ENCODE measurements around the gene SSH3. TPM values are rescaled to one million over a fixed set of nuclear protein-coding genes. Genes with fewer than 3 reads are reported as not detected.

SSH3 gene
- total RNA-seq, 2 donors from 2014 or later = 14.7 to 23.6 TPM

DNA sequence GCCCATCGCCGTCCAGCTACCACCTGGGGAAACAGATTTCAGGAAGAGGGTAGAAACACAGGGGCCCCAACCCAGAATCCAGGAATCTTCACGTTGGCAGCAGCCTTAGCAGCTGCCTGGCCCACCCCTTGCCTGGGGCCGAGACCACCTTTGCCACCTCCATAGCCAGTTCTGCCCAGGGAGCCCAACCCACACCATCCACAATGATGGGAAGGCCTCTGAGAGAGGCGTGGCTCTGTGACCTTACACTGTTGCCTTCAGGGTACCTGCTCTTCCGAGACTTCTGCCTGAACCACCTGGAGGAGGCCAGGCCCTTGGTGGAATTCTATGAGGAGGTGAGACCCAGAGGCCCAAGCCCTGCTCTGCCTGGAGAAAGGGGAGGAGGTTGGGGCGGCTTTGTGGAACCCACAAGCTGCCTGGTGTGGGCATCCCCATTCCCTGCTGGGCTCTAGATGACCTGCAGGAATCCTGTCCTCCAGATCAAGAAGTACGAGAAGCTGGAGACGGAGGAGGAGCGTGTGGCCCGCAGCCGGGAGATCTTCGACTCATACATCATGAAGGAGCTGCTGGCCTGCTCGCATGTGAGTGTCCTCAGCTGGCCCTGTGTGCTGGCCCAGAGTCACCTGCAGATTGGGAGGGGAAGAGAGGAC is 24.3 kb upstream of the SSH3 start:
- H3K27ac ChIP-seq = peak overlapping the region; percentile 84 to 90
- peaks cover 0 to 64% of the 10 kb centered on the region in 2 donors for H3K4me1 ChIP-seq
- H3K36me3 ChIP-seq = peaks cover 55% of the 10 kb centered on the region
- H3K9me3 ChIP-seq = no peaks in the 10 kb centered on the region
- no peaks in the 10 kb centered on the region for H3K27me3 ChIP-seq
- H3K4me3 ChIP-seq = no peak overlapping the region
- TF ChIP-seq, protein P1, sequence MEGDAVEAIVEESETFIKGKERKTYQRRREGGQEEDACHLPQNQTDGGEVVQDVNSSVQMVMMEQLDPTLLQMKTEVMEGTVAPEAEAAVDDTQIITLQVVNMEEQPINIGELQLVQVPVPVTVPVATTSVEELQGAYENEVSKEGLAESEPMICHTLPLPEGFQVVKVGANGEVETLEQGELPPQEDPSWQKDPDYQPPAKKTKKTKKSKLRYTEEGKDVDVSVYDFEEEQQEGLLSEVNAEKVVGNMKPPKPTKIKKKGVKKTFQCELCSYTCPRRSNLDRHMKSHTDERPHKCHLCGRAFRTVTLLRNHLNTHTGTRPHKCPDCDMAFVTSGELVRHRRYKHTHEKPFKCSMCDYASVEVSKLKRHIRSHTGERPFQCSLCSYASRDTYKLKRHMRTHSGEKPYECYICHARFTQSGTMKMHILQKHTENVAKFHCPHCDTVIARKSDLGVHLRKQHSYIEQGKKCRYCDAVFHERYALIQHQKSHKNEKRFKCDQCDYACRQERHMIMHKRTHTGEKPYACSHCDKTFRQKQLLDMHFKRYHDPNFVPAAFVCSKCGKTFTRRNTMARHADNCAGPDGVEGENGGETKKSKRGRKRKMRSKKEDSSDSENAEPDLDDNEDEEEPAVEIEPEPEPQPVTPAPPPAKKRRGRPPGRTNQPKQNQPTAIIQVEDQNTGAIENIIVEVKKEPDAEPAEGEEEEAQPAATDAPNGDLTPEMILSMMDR (IDR thresholded peaks at IDR 0.05) = no peak
- DNase-seq (ENCODE audit: low spot score) = no peak

DNA sequence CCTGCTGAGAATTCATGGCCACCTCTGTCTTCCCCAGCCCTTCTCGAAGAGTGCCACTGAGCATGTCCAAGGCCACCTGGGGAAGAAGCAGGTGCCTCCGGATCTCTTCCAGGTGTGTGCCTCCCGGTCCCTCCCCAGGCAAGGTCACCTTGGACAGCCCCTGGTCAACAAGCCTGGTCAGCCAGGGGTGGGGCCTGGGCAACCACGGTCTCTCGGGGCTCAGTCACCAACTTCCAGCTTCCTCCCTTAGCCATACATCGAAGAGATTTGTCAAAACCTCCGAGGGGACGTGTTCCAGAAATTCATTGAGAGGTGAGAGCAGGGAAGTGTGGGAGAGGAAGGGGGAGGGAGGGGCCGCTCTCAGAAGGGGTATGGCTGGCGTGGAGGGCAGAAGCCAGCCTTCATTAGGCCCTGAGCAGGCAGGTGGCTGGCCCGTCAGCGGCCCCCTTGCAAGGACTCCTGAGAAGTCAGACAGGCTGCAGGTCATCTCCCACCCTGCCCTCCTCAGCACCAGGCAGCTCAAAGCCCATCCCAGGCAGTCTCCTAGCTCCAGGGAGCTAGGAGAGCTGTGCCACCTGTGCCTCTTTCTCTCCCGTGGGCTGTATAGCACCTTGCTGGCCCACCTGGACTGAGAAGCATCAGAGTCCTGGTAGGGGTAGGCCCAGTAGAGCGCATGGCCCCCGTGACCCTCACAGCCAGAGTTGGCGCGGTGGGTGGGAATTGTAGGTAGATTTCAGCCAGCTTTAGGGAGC is 23.6 kb upstream of the SSH3 start:
- TF ChIP-seq, protein P1 (IDR thresholded peaks at IDR 0.05) = no peak
- Histone ChIP-seq H3K9me3 (no peaks in the 10 kb centered on the region), H3K27me3 (no peaks in the 10 kb centered on the region), H3K4me1 (peaks cover 0 to 57% of the 10 kb centered on the region in 2 donors), H3K27ac (no peak overlapping the region), H3K36me3 (peaks cover 62% of the 10 kb centered on the region), H3K4me3 (no peak overlapping the region)
- no peak for DNase-seq (ENCODE audit: low spot score)

DNA sequence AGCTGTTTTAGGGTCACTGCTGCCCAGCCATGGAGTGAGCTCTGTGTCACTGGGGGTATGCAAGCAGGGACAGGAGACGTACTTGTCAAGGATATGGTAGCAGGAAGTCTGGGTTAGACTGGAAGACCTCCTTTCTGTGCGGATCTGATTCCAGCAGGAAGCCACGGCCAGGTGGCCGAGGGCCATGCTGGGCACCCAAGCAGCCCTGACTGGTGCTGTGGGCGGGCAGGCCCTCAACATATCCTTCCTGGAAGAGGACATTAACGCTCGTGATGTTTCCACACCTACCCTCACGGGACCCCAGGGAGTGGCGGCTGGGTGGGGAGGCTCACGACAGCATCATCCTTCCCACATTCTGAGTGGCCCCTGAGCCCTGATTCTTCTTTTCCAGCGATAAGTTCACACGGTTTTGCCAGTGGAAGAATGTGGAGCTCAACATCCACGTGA is 23.0 kb upstream of the SSH3 start:
- Histone ChIP-seq H3K4me1 (peaks cover 0 to 51% of the 10 kb centered on the region in 2 donors), H3K9me3 (no peaks in the 10 kb centered on the region), H3K27ac (no peak overlapping the region), H3K4me3 (no peak overlapping the region), H3K27me3 (no peaks in the 10 kb centered on the region), H3K36me3 (peaks cover 68% of the 10 kb centered on the region)
- DNase-seq (ENCODE audit: low spot score) = no peak
- TF ChIP-seq, protein P1 (IDR thresholded peaks at IDR 0.05) = no peak

DNA sequence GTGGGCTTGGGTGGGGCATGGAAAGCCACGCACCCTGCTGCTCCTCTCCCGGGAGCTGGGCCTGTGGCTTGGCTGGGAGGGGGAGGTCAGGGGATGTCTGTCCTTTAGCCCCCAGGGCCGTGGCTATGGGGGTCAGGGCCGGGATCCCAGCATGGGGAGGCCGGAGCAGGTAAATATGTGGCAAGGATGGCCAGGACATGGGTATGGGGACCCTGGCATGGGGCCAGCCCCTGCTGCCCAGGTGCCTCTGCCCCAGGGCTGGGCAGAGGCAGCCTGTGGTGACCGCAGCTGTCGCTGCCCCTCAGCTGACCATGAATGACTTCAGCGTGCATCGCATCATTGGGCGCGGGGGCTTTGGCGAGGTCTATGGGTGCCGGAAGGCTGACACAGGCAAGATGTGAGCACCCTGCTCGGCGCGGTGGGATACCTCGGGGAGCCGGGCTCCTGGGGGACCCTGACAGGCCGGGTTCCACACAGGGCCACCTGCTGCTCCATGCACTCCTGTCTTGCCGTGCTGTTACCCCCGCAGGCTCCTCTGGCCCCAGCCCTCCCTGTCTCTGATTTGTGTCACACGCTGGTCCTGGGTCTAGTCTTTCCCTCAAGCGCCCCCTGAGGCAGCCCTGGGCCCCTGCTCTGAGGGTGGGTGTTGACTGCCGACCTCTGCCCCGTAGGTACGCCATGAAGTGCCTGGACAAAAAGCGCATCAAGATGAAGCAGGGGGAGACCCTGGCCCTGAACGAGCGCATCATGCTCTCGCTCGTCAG is 22.4 kb upstream of the SSH3 start:
- peaks cover 0 to 45% of the 10 kb centered on the region in 2 donors for H3K4me1 ChIP-seq
- H3K27me3 ChIP-seq = no peaks in the 10 kb centered on the region
- TF ChIP-seq, protein P1 (IDR thresholded peaks at IDR 0.05) = no peak
- no peaks in the 10 kb centered on the region for H3K9me3 ChIP-seq
- peaks cover 74% of the 10 kb centered on the region for H3K36me3 ChIP-seq
- H3K27ac ChIP-seq = no peak overlapping the region
- DNase-seq (ENCODE audit: low spot score) = no peak
- H3K4me3 ChIP-seq = no peak overlapping the region

DNA sequence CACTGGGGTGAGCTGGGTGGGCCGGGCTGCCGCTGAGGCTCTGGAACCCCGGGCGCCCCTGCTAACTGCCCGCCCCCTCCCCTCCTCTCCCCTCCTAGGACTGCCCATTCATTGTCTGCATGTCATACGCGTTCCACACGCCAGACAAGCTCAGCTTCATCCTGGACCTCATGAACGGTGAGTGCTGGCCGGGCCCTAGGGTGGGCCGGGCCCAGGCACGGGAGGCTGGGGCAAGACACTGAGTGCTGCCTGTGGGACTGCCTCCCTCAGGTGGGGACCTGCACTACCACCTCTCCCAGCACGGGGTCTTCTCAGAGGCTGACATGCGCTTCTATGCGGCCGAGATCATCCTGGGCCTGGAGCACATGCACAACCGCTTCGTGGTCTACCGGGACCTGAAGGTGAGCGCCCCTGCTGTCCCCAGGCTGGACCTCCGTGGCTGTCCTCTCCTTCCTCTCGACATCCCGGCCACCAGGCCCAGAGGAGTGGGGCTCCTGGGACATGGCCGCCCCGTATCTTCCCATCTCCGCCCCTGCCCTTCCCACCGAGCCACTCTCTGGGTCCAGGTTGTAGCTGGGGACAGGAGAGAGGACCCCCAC is 21.7 kb upstream of the SSH3 start:
- peaks cover 81% of the 10 kb centered on the region for H3K36me3 ChIP-seq
- peaks cover 0 to 41% of the 10 kb centered on the region in 2 donors for H3K4me1 ChIP-seq
- TF ChIP-seq, protein P1 (IDR thresholded peaks at IDR 0.05) = no peak

More for the DNA sequence above, 21.7 kb upstream of the SSH3 start:
- DNase-seq (ENCODE audit: low spot score) = no peak
- no peak overlapping the region for H3K27ac ChIP-seq
- H3K9me3 ChIP-seq = no peaks in the 10 kb centered on the region
- no peak overlapping the region for H3K4me3 ChIP-seq
- H3K27me3 ChIP-seq = no peaks in the 10 kb centered on the region

Measured in right atrium auricular region (tissue), 2 donors.